B cell (primary cell): Measurements from ENCODE around the gene SYT14. TPM values are rescaled to one million over a fixed set of nuclear protein-coding genes. Genes with fewer than 3 reads are reported as not detected.

Experiments
- ATAC-seq: fragments of 200-7000 bp; cut with Tn5 transposase; one replicate; pipeline ENCODE4 v1.10.0; 2021; ENCODE audit warnings: low read depth, mild to moderate bottlenecking, moderate number of reproducible peaks, moderate library complexity
- CTCF ChIA-PET: fragments of 350-600 bp; sonication (Branson Sonifier 250); formaldehyde crosslinking; loops from one replicate; lab custom pipeline; 2021; ENCODE audit warnings: antibody characterized with exemption, inconsistent platforms; lab: Charles Lee
- POLR2A ChIA-PET: fragments of 350-600 bp; sonication (Branson Sonifier 250); formaldehyde crosslinking; loops from one replicate; lab custom pipeline; 2021; ENCODE audit warnings: antibody characterized with exemption; lab: Charles Lee
- DNase-seq: peaks from one replicate; pipeline ENCODE4 v3.0.0; 2013
- H2AFZ ChIP-seq: 2 replicates; pipeline ENCODE4 v1.6.1; 2012; ENCODE audit warnings: mild to moderate bottlenecking, low read depth, low read length; ENCODE audit not compliant: insufficient read depth, poor library complexity, severe bottlenecking
- H3K27ac ChIP-seq, 2 donors: 1 replicate in 1 of 2; 2 replicates in 1 of 2; pipeline ENCODE4 v1.5.1; 2012 to 2013; ENCODE audit warnings: low read length in 2 of 2, mild to moderate bottlenecking in 2 of 2, moderate library complexity in 1 of 2
- H3K27me3 ChIP-seq, 4 experiments: fragments of 200-600 bp in 1 of 4; sonication (generic) in 1 of 4; replicated peaks in 1 of 4; 1 replicate in 2 of 4; 2 replicates in 2 of 4; pipeline versions ENCODE4 v1.6.1 to v1.7.0; 2013 to 2016; ENCODE audit warnings: low read length in 3 of 4, mild to moderate bottlenecking in 2 of 4, mixed read lengths in 1 of 4, moderate library complexity in 1 of 4; ENCODE audit not compliant: insufficient read depth in 4 of 4, control insufficient read depth in 3 of 4; ENCODE audit errors: control extremely low read depth in 1 of 4
- H3K36me3 ChIP-seq, 2 experiments: replicated peaks in 1 of 2; 1 replicate in 1 of 2; 2 replicates in 1 of 2; pipeline versions ENCODE4 v1.6.1 to v1.7.1; 2013; ENCODE audit warnings: low read length in 1 of 2; ENCODE audit not compliant: insufficient read depth in 2 of 2, control insufficient read depth in 1 of 2; ENCODE audit errors: control extremely low read depth in 1 of 2, extremely low read depth in 1 of 2
- H3K4me1 ChIP-seq, 2 donors: fragments of 200-600 bp in 1 of 2; sonication (generic) in 1 of 2; 1 replicate in 1 of 2; 2 replicates in 1 of 2; pipeline versions ENCODE4 v1.5.1 to v1.6.1; 2013 to 2017; ENCODE audit warnings: low read length in 2 of 2; ENCODE audit not compliant: control insufficient read depth in 2 of 2, insufficient read depth in 2 of 2
- H3K4me2 ChIP-seq: replicated peaks from 2 replicates; pipeline ENCODE3; 2012; ENCODE audit warnings: mild to moderate bottlenecking, low read depth, low read length; ENCODE audit not compliant: poor library complexity, severe bottlenecking
- H3K4me3 ChIP-seq, 5 experiments: fragments of 200-600 bp in 1 of 5; sonication (generic) in 1 of 5; 1 replicate in 3 of 5; 2 replicates in 2 of 5; pipeline versions ENCODE4 v1.5.1 to v1.7.0; 2011 to 2016; ENCODE audit warnings: low read length in 4 of 5, mild to moderate bottlenecking in 4 of 5, low read depth in 2 of 5, control low read depth in 1 of 5, moderate library complexity in 1 of 5; ENCODE audit not compliant: insufficient read depth in 1 of 5; ENCODE audit errors: control extremely low read depth in 1 of 5, extremely low read depth in 1 of 5
- H3K79me2 ChIP-seq: fragments of 200-600 bp; sonication (generic); one replicate; pipeline ENCODE4 v1.6.0; 2016; ENCODE audit warnings: low read length; ENCODE audit not compliant: control insufficient read depth, insufficient read depth
- H3K9ac ChIP-seq: fragments of 200-600 bp; sonication (generic); 2 replicates; pipeline ENCODE4 v1.6.1; 2017; ENCODE audit warnings: mild to moderate bottlenecking, low read length, moderate library complexity
- H3K9me3 ChIP-seq, 3 donors: one replicate each; pipeline versions ENCODE4 v1.6.1 to v1.7.1; 2013; ENCODE audit warnings: low read length in 2 of 3; ENCODE audit not compliant: control insufficient read depth in 2 of 3, insufficient read depth in 1 of 3; ENCODE audit errors: control extremely low read depth in 1 of 3
- H4K20me1 ChIP-seq: 2 replicates; pipeline ENCODE4 v1.6.0; 2012; ENCODE audit warnings: mild to moderate bottlenecking, low read length; ENCODE audit not compliant: insufficient read depth, control insufficient read depth, poor library complexity, severe bottlenecking
- H3K27ac Mint-ChIP-seq: one replicate; pipeline ENCODE4 v1.8.0; 2021; ENCODE audit warnings: mixed read lengths
- H3K27me3 Mint-ChIP-seq: one replicate; pipeline ENCODE4 v1.8.0; 2021; ENCODE audit warnings: mixed read lengths
- H3K4me1 Mint-ChIP-seq: one replicate; pipeline ENCODE4 v1.8.0; 2021; ENCODE audit warnings: mixed read lengths
- H3K4me3 Mint-ChIP-seq: one replicate; pipeline ENCODE4 v1.8.0; 2021; ENCODE audit warnings: mixed read lengths
- H3K9me3 Mint-ChIP-seq: one replicate; pipeline ENCODE4 v1.8.0; 2022; ENCODE audit warnings: mixed read lengths; ENCODE audit not compliant: insufficient read depth
- EZH2 ChIP-seq: IDR thresholded peaks from 2 replicates; pipeline ENCODE4 v1.6.1; 2012; ENCODE audit warnings: borderline replicate concordance, low read depth, mild to moderate bottlenecking, moderate library complexity, low read length; ENCODE audit not compliant: insufficient read depth, poor library complexity, severe bottlenecking
- WGBS: methylation state at CpG from one replicate; pipeline ENCODE4 v1.1.5; 2013; ENCODE audit warnings: missing lambda C conversion rate; ENCODE audit not compliant: insufficient coverage; 5-methylcytosine and 5-hydroxymethylcytosine counted together
- intact Hi-C: fragments of 100-400 bp; cut with micrococcal nuclease; formaldehyde crosslinking; loops from one replicate; pipeline ENCODE4 v1.10.0; 2022
- polyA plus RNA-seq: library from polyadenylated mRNA; depleted of rRNA; stranded (reverse); fragments of >200 nt; gene quantifications from 2 replicates; pipeline ENCODE4 v1.2.3, GENCODE V29; 2012
- total RNA-seq, 2 donors: library from RNA; stranded (reverse); fragments of 120-200 nt in 1 of 2; gene quantifications; 1 replicate in 1 of 2; 2 replicates in 1 of 2; pipeline versions ENCODE4 v1.2.3 to v1.2.4, GENCODE V29; 2013 to 2022
- TF ChIP-seq, protein P1 (sequence below): fragments of 200-600 bp; IDR thresholded peaks from one replicate; pipeline ENCODE4 v1.8.0; 2022; ENCODE audit warnings: antibody characterized with exemption, mild to moderate bottlenecking

The SYT14 gene
- total and polyA plus RNA-seq, 2 donors (not counting 1 experiment from before 2014, with no cell fraction given): not detected

DNA sequence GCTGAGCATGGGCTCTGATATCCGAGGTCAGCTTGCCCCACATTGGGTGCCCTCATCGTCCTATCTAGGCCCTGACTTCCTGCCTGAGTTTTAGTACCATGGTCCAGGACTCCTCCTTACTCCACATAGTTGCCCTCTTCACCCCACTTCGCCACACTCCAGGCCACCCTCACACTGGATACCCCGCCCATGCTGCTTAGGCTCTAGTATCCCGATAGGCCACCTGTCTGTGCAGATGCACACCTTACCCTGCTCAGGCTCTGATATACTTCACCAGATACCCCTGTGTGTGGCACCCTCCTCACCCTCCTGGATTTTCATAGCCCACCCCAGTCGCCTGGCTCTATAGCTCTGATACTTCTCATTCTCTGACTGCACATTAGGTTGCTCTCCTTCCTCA, 149.0 kb downstream of the SYT14 start:
- peaks cover 2% of the 10 kb centered on the region for H3K9me3 Mint-ChIP-seq

DNA sequence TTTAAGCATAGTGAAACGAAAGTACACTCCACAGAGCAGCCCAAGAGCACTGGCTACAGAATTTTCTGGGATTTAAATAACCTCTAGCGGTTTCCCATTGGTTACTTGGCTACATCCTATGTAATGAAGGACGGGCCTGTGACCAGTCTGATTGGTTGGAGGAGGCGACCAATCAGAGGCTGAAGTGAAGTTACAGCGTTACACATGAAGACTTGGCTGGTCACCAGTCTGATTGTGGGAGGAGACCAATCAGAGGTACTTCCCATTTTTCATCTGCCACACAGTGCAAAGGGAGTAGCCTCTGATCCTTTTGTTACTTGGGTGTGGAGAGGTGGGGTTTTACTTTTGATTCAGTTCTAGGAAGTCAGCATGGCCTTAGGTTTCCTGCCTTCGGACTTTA, 151.8 kb downstream of the SYT14 start:
- Histone ChIP-seq H3K79me2 (no peaks in the 10 kb centered on the region), H3K36me3 (no peaks in the 10 kb centered on the region), H3K9me3 (peaks cover 0 to 2% (median 0%) of the 10 kb centered on the region in 3 donors), H3K27ac (no peak overlapping the region), H2AFZ (no peak overlapping the region), H3K27me3 (peaks cover 0 to 3% (median 0%) of the 10 kb centered on the region in 4 experiments), H3K4me1 (no peaks in the 10 kb centered on the region), H3K4me2 (no peak overlapping the region), H3K9ac (no peak overlapping the region), H3K4me3 (no peak overlapping the region), H4K20me1 (no peaks in the 10 kb centered on the region)
- POLR2A ChIA-PET: no interaction called here
- Mint-ChIP-seq H3K4me1 (no peaks in the 10 kb centered on the region), H3K27ac (no peak overlapping the region), H3K27me3 (peaks cover 5% of the 10 kb centered on the region), H3K4me3 (no peak overlapping the region), H3K9me3 (peaks cover 2% of the 10 kb centered on the region)
- CTCF ChIA-PET: no interaction called here
- ATAC-seq: no peak
- WGBS: 85% methylated on average over 4 of the region's 6 CpGs
- TF ChIP-seq EZH2: no peak
- TF ChIP-seq, protein P1, sequence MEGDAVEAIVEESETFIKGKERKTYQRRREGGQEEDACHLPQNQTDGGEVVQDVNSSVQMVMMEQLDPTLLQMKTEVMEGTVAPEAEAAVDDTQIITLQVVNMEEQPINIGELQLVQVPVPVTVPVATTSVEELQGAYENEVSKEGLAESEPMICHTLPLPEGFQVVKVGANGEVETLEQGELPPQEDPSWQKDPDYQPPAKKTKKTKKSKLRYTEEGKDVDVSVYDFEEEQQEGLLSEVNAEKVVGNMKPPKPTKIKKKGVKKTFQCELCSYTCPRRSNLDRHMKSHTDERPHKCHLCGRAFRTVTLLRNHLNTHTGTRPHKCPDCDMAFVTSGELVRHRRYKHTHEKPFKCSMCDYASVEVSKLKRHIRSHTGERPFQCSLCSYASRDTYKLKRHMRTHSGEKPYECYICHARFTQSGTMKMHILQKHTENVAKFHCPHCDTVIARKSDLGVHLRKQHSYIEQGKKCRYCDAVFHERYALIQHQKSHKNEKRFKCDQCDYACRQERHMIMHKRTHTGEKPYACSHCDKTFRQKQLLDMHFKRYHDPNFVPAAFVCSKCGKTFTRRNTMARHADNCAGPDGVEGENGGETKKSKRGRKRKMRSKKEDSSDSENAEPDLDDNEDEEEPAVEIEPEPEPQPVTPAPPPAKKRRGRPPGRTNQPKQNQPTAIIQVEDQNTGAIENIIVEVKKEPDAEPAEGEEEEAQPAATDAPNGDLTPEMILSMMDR: no peak
- no peak for DNase-seq
- intact Hi-C loops: no loop called here

More for the DNA sequence above, 149.0 kb downstream of the SYT14 start:
- Histone ChIP-seq H3K27ac (no peak overlapping the region), H3K4me1 (no peaks in the 10 kb centered on the region), H3K4me2 (no peak overlapping the region), H3K36me3 (no peaks in the 10 kb centered on the region), H3K9ac (no peak overlapping the region), H3K9me3 (peaks cover 0 to 5% (median 0%) of the 10 kb centered on the region in 3 donors), H3K4me3 (no peak overlapping the region), H4K20me1 (no peaks in the 10 kb centered on the region), H3K79me2 (no peaks in the 10 kb centered on the region), H3K27me3 (peaks cover 0 to 3% (median 0%) of the 10 kb centered on the region in 4 experiments), H2AFZ (no peak overlapping the region)
- DNase-seq (no peak), ATAC-seq (no peak)
- Mint-ChIP-seq H3K4me1 (no peaks in the 10 kb centered on the region), H3K4me3 (no peak overlapping the region), H3K27me3 (peaks cover 5% of the 10 kb centered on the region), H3K27ac (no peak overlapping the region)
- ChIA-PET POLR2A (no interaction called here), CTCF (no interaction called here)
- TF ChIP-seq, protein P1: no peak
- TF ChIP-seq EZH2: no peak
- intact Hi-C loops: no loop called here
- 92% methylated on average over 6 of the region's 6 CpGs for WGBS
